ENCODE measurements around the gene PTPRG. TPM values are rescaled to one million over a fixed set of nuclear protein-coding genes. Genes with fewer than 3 reads are reported as not detected.

PTPRG gene
- total RNA-seq, 1 experiment from 2014 or later: 32.1 TPM

DNA sequence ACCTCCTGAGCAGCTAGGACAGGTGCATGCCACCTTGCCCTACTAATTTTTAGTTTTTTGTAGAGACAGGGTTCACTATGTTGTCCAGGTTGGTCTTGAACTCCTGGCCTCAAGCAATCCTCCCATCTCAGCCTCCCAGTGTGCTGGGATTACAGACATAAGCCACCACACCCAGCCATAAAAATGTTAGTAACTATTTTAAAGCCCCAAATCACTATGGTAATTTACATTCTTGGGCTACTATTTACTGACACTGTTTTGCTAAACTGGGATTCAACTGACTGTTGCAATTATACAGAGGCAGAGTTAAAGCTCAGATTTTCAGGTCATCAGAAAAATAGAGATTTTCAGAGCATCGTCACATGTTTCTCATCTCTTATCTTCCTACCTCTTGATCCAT is 553.4 kb downstream of the PTPRG start:
- Histone ChIP-seq H3K4me3 (replicated peaks in 1 of 2; ENCODE audit: low read depth in 1 of 2, low read length in 2 of 2) (no peak overlapping the region), H3K4me1 (ENCODE audit: control insufficient read depth in 1 of 2, insufficient read depth in 2 of 2, low read length in 2 of 2) (peaks cover 0 to under 1% of the 10 kb centered on the region in 2 experiments; a peak in 1 of 4 replicates), H3K9ac (ENCODE audit: low read length) (no peak overlapping the region), H3K36me3 (ENCODE audit: control insufficient read depth in 1 of 2, insufficient read depth in 2 of 2, low read length in 2 of 2) (no peaks in the 10 kb centered on the region), H4K20me1 (ENCODE audit: insufficient read depth) (no peaks in the 10 kb centered on the region), H3K27ac (ENCODE audit: low read depth, low read length) (no peak overlapping the region), H3K9me3 (ENCODE audit: control insufficient read depth in 1 of 2, insufficient read depth in 1 of 2, low read depth in 1 of 2, low read length in 2 of 2) (no peaks in the 10 kb centered on the region), H3K79me2 (ENCODE audit: insufficient read depth, low read length) (no peaks in the 10 kb centered on the region), H3K9me2 (ENCODE audit: insufficient read depth) (no peaks in the 10 kb centered on the region), H2AFZ (ENCODE audit: low read depth, low read length, poor library complexity, severe bottlenecking) (no peak overlapping the region), H3K27me3 (ENCODE audit: insufficient read depth, low read length) (no peaks in the 10 kb centered on the region), H3K4me2 (ENCODE audit: low read length) (no peak overlapping the region)
- ATAC-seq (no peak), DNase-seq (ENCODE audit: low read depth, low spot score) (no peak)
- CTCF ChIA-PET: no interaction called here
- POLR2A ChIA-PET: no interaction called here
- BruUV-seq (replicated peaks): no TSS peak
- no peak for TF ChIP-seq YY1 (IDR thresholded peaks at IDR 0.05; ENCODE audit: extremely low read depth, insufficient replicate concordance, low read depth, low read length)
- TF ChIP-seq, protein P1, sequence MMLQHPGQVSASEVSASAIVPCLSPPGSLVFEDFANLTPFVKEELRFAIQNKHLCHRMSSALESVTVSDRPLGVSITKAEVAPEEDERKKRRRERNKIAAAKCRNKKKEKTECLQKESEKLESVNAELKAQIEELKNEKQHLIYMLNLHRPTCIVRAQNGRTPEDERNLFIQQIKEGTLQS (IDR thresholded peaks at IDR 0.05): no peak
- TF ChIP-seq EZH2 (IDR thresholded peaks at IDR 0.05): no peak
- RAD21 ChIA-PET (ENCODE audit: low non-redundant PET in 1 of 2, low total read pairs in 2 of 2, uncharacterized antibody in 2 of 2, unreplicated experiment in 2 of 2): no interaction called here
- intact Hi-C loops (cut with micrococcal nuclease): no loop called here

DNA sequence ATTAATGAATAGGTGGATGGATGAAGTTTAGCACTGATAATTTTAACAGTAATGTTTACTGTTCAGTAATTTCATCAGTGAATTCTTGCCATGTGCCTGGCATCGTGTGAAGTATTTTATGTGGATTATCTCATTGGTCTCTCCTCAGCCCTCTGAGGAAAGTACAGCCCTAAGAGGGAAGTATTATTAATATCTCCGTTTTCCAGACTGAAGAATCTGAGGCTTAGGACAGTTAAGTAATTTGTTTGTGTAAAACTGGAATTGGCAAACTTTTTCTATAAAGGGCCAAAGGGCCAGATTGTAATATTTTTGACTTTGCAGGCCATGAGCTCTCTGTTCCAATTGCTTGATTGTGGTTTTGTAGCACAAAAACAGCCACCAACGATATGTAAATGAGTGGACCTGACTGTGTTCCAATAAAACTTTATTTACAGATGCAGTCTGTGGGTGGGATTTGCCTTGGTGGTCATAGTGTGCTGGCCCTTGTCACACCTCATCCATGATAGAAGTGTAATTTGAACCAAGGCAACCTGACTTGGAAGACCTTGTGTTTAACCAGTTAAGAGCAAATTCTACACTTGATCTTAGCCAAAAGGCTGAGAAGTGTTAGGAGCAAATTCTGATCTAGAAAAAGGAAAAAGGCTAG is 556.7 kb downstream of the PTPRG start:
- no peaks in the 10 kb centered on the region for H3K4me1 ChIP-seq (ENCODE audit: control insufficient read depth in 1 of 2, insufficient read depth in 2 of 2, low read length in 2 of 2)
- no peaks in the 10 kb centered on the region for H3K36me3 ChIP-seq (ENCODE audit: control insufficient read depth in 1 of 2, insufficient read depth in 2 of 2, low read length in 2 of 2)
- H3K27me3 ChIP-seq (ENCODE audit: insufficient read depth, low read length): no peaks in the 10 kb centered on the region
- H2AFZ ChIP-seq (ENCODE audit: low read depth, low read length, poor library complexity, severe bottlenecking): no peak overlapping the region
- CTCF ChIA-PET: no interaction called here
- no peaks in the 10 kb centered on the region for H3K9me3 ChIP-seq (ENCODE audit: control insufficient read depth in 1 of 2, insufficient read depth in 1 of 2, low read depth in 1 of 2, low read length in 2 of 2)
- H3K4me3 ChIP-seq (replicated peaks in 1 of 2; ENCODE audit: low read depth in 1 of 2, low read length in 2 of 2): no peak overlapping the region
- H3K79me2 ChIP-seq (ENCODE audit: insufficient read depth, low read length): no peaks in the 10 kb centered on the region
- no TSS peak for BruUV-seq (replicated peaks)
- no peak overlapping the region for H3K9ac ChIP-seq (ENCODE audit: low read length)
- no peak overlapping the region for H3K4me2 ChIP-seq (ENCODE audit: low read length)
- intact Hi-C loops (cut with micrococcal nuclease): no loop called here
- ATAC-seq (no peak), DNase-seq (ENCODE audit: low read depth, low spot score) (no peak)
- no peaks in the 10 kb centered on the region for H3K9me2 ChIP-seq (ENCODE audit: insufficient read depth)
- H4K20me1 ChIP-seq (ENCODE audit: insufficient read depth): no peaks in the 10 kb centered on the region
- POLR2A ChIA-PET: no interaction called here
- RAD21 ChIA-PET (ENCODE audit: low non-redundant PET in 1 of 2, low total read pairs in 2 of 2, uncharacterized antibody in 2 of 2, unreplicated experiment in 2 of 2): no interaction called here
- no peak overlapping the region for H3K27ac ChIP-seq (ENCODE audit: low read depth, low read length)
- no peak for TF ChIP-seq EGR1 (IDR thresholded peaks at IDR 0.05; ENCODE audit: low read depth)
